Kidney glomerular epithelial cell (primary cell): ENCODE measurements around the gene ANKRD40CL.
A peak's percentile ranks its signal among the peaks of the same experiment; 100 is the strongest.
"Not testable (repeated sequence)": the region's sequence is repeated elsewhere in the genome, so short reads cannot be mapped to it uniquely, and the experiment has no call there.

Experiments
- DNase-seq: peaks from one replicate; lab custom pipeline; 2025; lab: John Stamatoyannopoulos, UW

ANKRD40CL gene

GRCh38 chr17:50758989-50759544, 8.3 kb downstream of the ANKRD40CL start:
- no peak for DNase-seq

- DNase-seq, result no peak
Observed at GRCh38 chr17:50758524-50758923, 8.8 kb downstream of the ANKRD40CL start.

- no peak for DNase-seq
Observed at GRCh38 chr17:50754521-50754920, 12.8 kb downstream of the ANKRD40CL start.

GRCh38 chr17:50749245-50749644, 18.1 kb downstream of the ANKRD40CL start:
- no peak for DNase-seq

- no peak for DNase-seq
Observed at GRCh38 chr17:50745631-50746030, 21.7 kb downstream of the ANKRD40CL start.

- no peak for DNase-seq
Observed at GRCh38 chr17:50739098-50739497, 28.2 kb downstream of the ANKRD40CL start.

- no peak for DNase-seq
Observed at GRCh38 chr17:50737118-50737698, 30.1 kb downstream of the ANKRD40CL start.

GRCh38 chr17:50735287-50735686, 32.0 kb downstream of the ANKRD40CL start:
- no peak for DNase-seq

- no peak for DNase-seq
Observed at GRCh38 chr17:50731575-50732460, 35.5 kb downstream of the ANKRD40CL start.

GRCh38 chr17:50728881-50729765, 38.2 kb downstream of the ANKRD40CL start:
- DNase-seq, result no peak

- DNase-seq, result no peak
Observed at GRCh38 chr17:50728112-50728429, 39.2 kb downstream of the ANKRD40CL start.

GRCh38 chr17:50725769-50726655, 41.3 kb downstream of the ANKRD40CL start:
- DNase-seq, result no peak

- not testable (repeated sequence) for DNase-seq
Observed at GRCh38 chr17:50724622-50725021, 42.7 kb downstream of the ANKRD40CL start.

- no peak for DNase-seq
Observed at GRCh38 chr17:50722746-50723145, 44.6 kb downstream of the ANKRD40CL start.

- DNase-seq, result no peak
Observed at GRCh38 chr17:50721194-50722010, 45.9 kb downstream of the ANKRD40CL start.

- DNase-seq, result no peak
Observed at GRCh38 chr17:50719924-50720794, 47.2 kb downstream of the ANKRD40CL start.

GRCh38 chr17:50719144-50719923, 48.0 kb downstream of the ANKRD40CL start, which contains the start of gene LUC7L3:
Gene LUC7L3 (plus strand): TSS chr17:50719603. CDS start chr17:50719733, 130 bp downstream.
- DNase-seq, result peak; percentile 80

GRCh38 chr17:50715471-50715870, 51.8 kb downstream of the ANKRD40CL start:
- no peak for DNase-seq
